CD14-positive monocyte (primary cell): Measurements from ENCODE around the gene LPCAT1. TPM values are rescaled to one million over a fixed set of nuclear protein-coding genes. Genes with fewer than 3 reads are reported as not detected.

Experiments
- DNase-seq, 3 donors: peaks; one replicate each; pipeline ENCODE4 v3.0.0-alpha.2; 2011 to 2022
- H2AFZ ChIP-seq: 2 replicates; pipeline ENCODE4 v1.6.0; 2012; ENCODE audit warnings: mild to moderate bottlenecking, low read depth, low read length, inconsistent platforms; ENCODE audit not compliant: insufficient read depth, poor library complexity, severe bottlenecking
- H3K27ac ChIP-seq, 2 donors: 1 replicate in 1 of 2; 2 replicates in 1 of 2; pipeline ENCODE4 v1.5.1; 2012 to 2013; ENCODE audit warnings: low read length in 2 of 2, control low read depth in 1 of 2, inconsistent platforms in 1 of 2, low read depth in 1 of 2, mild to moderate bottlenecking in 1 of 2
- H3K27me3 ChIP-seq, 2 donors: one replicate each; pipeline versions ENCODE4 v1.6.0 to v1.6.1; 2011 to 2013; ENCODE audit warnings: low read length in 2 of 2; ENCODE audit not compliant: control insufficient read depth in 2 of 2, insufficient read depth in 2 of 2
- H3K36me3 ChIP-seq, 2 donors: replicated peaks in 1 of 2; 1 replicate in 1 of 2; 2 replicates in 1 of 2; pipeline versions ENCODE4 v1.5.1 to v1.6.1; 2012 to 2013; ENCODE audit warnings: low read length in 2 of 2, control low read depth in 1 of 2, inconsistent platforms in 1 of 2, mild to moderate bottlenecking in 1 of 2; ENCODE audit not compliant: insufficient read depth in 2 of 2, control insufficient read depth in 1 of 2
- H3K4me1 ChIP-seq, 2 donors: 1 replicate in 1 of 2; 2 replicates in 1 of 2; pipeline versions ENCODE4 v1.5.1 to v1.6.1; 2012 to 2013; ENCODE audit warnings: low read length in 2 of 2, control low read depth in 1 of 2, inconsistent platforms in 1 of 2, mild to moderate bottlenecking in 1 of 2, moderate library complexity in 1 of 2; ENCODE audit not compliant: insufficient read depth in 2 of 2, control insufficient read depth in 1 of 2
- H3K4me2 ChIP-seq: replicated peaks from 2 replicates; pipeline ENCODE3; 2012; ENCODE audit warnings: low read length, moderate library complexity, mild to moderate bottlenecking; ENCODE audit not compliant: poor library complexity, severe bottlenecking; ENCODE audit errors: extremely low read depth
- H3K4me3 ChIP-seq, 3 experiments: fragments of 200-600 bp in 1 of 3; sonication (generic) in 1 of 3; replicated peaks in 1 of 3; 1 replicate in 2 of 3; 2 replicates in 1 of 3; pipeline ENCODE4 v1.5.1; 2011 to 2013; ENCODE audit warnings: low read length in 3 of 3, mild to moderate bottlenecking in 3 of 3, control low read depth in 2 of 3, low read depth in 2 of 3, inconsistent platforms in 1 of 3, moderate library complexity in 1 of 3
- H3K79me2 ChIP-seq: 2 replicates; pipeline ENCODE4 v1.6.0; 2012; ENCODE audit warnings: mild to moderate bottlenecking, control low read depth, inconsistent platforms, low read length, moderate library complexity; ENCODE audit not compliant: insufficient read depth
- H3K9ac ChIP-seq: 2 replicates; pipeline ENCODE4 v1.6.0; 2017; ENCODE audit warnings: low read length, mild to moderate bottlenecking; ENCODE audit not compliant: insufficient read depth, poor library complexity, severe bottlenecking
- H3K9me3 ChIP-seq, 2 donors: replicated peaks in 1 of 2; 1 replicate in 1 of 2; 2 replicates in 1 of 2; pipeline versions ENCODE4 v1.5.1 to v1.6.1; 2012 to 2013; ENCODE audit warnings: low read length in 2 of 2, control low read depth in 1 of 2; ENCODE audit not compliant: control insufficient read depth in 1 of 2, insufficient read depth in 1 of 2
- H4K20me1 ChIP-seq: 2 replicates; pipeline ENCODE4 v1.6.0; 2012; ENCODE audit warnings: mild to moderate bottlenecking, low read length, control low read depth, moderate library complexity; ENCODE audit not compliant: insufficient read depth
- H3K27ac Mint-ChIP-seq, 7 donors: one replicate each; pipeline ENCODE4 v1.8.0; 2020; ENCODE audit warnings: mild to moderate bottlenecking in 7 of 7, mixed read lengths in 7 of 7, moderate library complexity in 6 of 7, inconsistent platforms in 2 of 7
- H3K27me3 Mint-ChIP-seq, 3 donors: one replicate each; pipeline ENCODE4 v1.8.0; 2021 to 2022; ENCODE audit warnings: low read depth in 3 of 3, mild to moderate bottlenecking in 3 of 3, mixed read lengths in 3 of 3, moderate library complexity in 3 of 3, inconsistent platforms in 1 of 3
- H3K36me3 Mint-ChIP-seq, 2 donors: one replicate each; pipeline ENCODE4 v1.8.0; 2020; ENCODE audit warnings: mixed read lengths in 2 of 2, inconsistent platforms in 1 of 2, mild to moderate bottlenecking in 1 of 2
- H3K4me1 Mint-ChIP-seq: one replicate; pipeline ENCODE4 v1.8.0; 2020; ENCODE audit warnings: mild to moderate bottlenecking, mixed read lengths
- H3K4me3 Mint-ChIP-seq, 2 donors: one replicate each; pipeline ENCODE4 v1.8.0; 2020; ENCODE audit warnings: mild to moderate bottlenecking in 2 of 2, mixed read lengths in 2 of 2, moderate library complexity in 1 of 2
- H3K9me3 Mint-ChIP-seq, 7 donors: one replicate each; pipeline ENCODE4 v1.8.0; 2020 to 2022; ENCODE audit warnings: mixed read lengths in 7 of 7, mild to moderate bottlenecking in 6 of 7, moderate library complexity in 6 of 7, inconsistent platforms in 2 of 7
- CTCF ChIP-seq: fragments of 200-600 bp; IDR thresholded peaks from one replicate; pipeline ENCODE4 v1.8.0; 2022; ENCODE audit warnings: antibody characterized with exemption, mild to moderate bottlenecking
- whole genome bisulfite sequencing: methylation state at CpG from one replicate; pipeline ENCODE4 v1.1.5; 2013; ENCODE audit warnings: missing lambda C conversion rate; ENCODE audit not compliant: insufficient coverage; 5-methylcytosine and 5-hydroxymethylcytosine counted together
- intact Hi-C, 2 donors: fragments of 100-400 bp; cut with micrococcal nuclease; formaldehyde crosslinking; loops; one replicate each; pipeline versions ENCODE4 v1.15.0 to v1.15.1; 2023
- polyA plus RNA-seq, 3 donors: library from polyadenylated mRNA; depleted of rRNA in 1 of 3; unstranded in 2 of 3; stranded (reverse) in 1 of 3; fragments of 300-500 nt in 2 of 3; fragments of >200 nt in 1 of 3; fragmentation: Illumina TruSeq in 2 of 3; gene quantifications; 1 replicate in 2 of 3; 2 replicates in 1 of 3; pipeline ENCODE4 v1.2.3, GENCODE V29; 2012 to 2021

LPCAT1 gene
- polyA plus RNA-seq, 3 donors, result 34.1 to 53.9 (median 34.8) TPM

DNA sequence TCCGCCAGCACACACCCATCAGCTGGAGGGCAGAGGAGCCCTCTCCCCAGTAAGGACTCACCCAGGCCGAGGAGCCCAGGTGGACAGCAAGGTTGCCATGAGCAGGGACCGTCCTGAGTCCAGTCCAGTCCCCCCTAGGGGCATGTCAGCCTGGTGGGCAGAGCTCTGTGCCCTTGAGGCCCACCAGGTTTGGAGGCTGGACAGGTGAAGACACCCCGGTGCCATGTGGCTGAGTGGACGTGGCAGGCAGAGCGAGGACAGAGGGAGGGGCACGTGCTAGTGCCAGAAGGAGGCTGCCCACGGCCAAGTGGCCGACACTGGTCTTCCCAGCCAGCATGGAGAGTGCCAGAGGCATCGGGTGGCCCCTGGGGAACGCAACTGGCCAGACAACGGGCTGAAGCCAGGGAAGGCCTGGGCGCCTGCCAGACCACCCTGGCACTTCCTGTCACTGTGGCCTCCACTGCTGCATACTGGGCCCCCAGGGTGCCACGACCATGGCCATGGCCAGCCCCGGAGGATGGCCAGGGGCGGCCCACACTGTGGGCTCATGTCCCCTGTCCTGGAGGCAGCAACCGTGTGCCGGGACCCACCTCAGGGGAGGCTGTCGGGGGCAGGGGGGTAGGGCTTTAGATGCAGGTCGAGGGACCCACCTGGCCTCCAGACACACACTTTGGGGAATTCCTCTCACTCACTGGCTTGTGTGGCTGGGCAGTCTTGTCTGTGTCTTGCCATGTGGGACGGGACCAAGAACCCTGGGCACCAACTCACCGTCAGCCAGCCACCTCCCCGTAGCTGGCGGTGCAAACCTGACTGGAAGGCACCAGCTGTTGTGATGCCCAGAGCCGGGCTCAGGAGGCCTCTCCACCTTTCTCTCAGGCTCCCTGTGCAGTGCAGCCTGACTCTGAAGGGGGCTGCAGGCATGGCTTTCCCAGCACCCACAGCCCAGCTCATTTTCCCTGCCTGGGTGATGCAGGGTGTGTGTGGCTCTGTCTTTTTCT, 42.3 kb upstream of the LPCAT1 start:
- no peak overlapping the region for H3K9ac ChIP-seq
- DNase-seq, result no peak
- no peaks in the 10 kb centered on the region for H4K20me1 ChIP-seq
- no peak overlapping the region for H2AFZ ChIP-seq
- H3K9me3 Mint-ChIP-seq, result peaks cover 10 to 20% (median 15%) of the 10 kb centered on the region in 7 donors
- H3K4me2 ChIP-seq, result no peak overlapping the region
- intact Hi-C loops, result loop anchor here (2.0 to 10.0 kb wide), 3 partner anchors 34 to 91 kb away; no protein-coding TSS in a partner anchor
- H3K27me3 ChIP-seq, result no peaks in the 10 kb centered on the region
- H3K9me3 ChIP-seq, result peaks cover 5 to 15% of the 10 kb centered on the region in 2 donors
- peaks cover 15 to 23% of the 10 kb centered on the region in 2 donors for H3K36me3 Mint-ChIP-seq
- no peak overlapping the region for H3K4me3 Mint-ChIP-seq
- peak overlapping the region in 5 of 7 donors; percentile 11 to 74 (median 49) for H3K27ac Mint-ChIP-seq
- H3K27ac ChIP-seq, result no peak overlapping the region
- no peak for TF ChIP-seq CTCF
- H3K27me3 Mint-ChIP-seq, result peaks cover 2 to 8% (median 4%) of the 10 kb centered on the region in 3 donors
- no peak overlapping the region for H3K4me3 ChIP-seq
- peaks cover 41% of the 10 kb centered on the region for H3K4me1 Mint-ChIP-seq
- H3K4me1 ChIP-seq, result peaks cover 30 to 34% of the 10 kb centered on the region in 2 donors
- 87% methylated on average over 21 of the region's 25 CpGs for WGBS
- H3K79me2 ChIP-seq, result no peaks in the 10 kb centered on the region
- no peaks in the 10 kb centered on the region for H3K36me3 ChIP-seq

DNA sequence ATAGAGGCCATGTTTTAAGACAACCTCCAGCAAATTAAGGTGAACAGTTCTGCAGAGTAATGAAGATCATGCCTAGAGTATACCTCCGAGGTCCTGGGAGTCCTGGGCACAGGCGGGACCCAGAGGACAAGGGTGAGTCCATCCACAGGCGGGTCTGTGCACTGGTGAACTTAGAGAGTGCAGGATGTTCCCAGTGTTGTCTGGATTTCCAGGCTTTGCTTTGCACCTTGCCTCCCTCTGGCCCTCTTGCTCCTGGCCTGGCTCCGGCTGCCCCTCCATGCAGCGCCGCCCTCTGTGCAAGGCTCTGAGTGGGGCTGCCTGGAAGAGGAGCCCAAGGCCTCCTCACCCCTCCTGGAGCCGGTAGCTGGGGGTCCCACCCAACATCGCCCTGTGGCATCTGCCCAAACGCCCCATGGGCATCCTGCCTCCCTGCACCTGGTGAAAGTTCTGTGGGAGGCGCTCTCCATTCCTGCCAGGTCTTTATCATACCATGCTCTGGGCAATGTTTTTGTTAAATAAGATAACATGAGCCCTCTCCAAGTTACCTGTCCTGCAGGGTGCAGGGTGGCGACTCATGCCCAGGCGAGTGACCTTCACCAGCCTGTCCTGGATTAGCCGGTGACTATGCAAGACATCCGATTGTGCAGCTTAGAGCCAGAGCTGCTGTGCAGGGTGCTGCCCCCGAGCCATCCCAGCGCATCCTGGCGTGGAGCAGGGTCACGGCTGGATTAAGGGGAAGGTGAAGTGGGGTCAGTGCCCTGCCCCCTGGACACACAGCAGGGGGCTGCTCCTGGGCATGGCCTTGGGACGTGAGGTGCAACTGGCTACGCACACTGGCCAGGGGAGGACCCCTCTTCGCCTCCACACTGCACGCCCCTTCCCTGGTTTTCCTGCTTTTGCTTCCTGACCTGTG, 41.3 kb upstream of the LPCAT1 start:
- H3K27me3 Mint-ChIP-seq, result peaks cover 2 to 8% (median 4%) of the 10 kb centered on the region in 3 donors

More for the DNA sequence above, 41.3 kb upstream of the LPCAT1 start:
- Mint-ChIP-seq H3K27ac (peak overlapping the region in 6 of 7 donors; percentile 60 to 94 (median 90)), H3K9me3 (peaks cover 18 to 25% (median 19%) of the 10 kb centered on the region in 7 donors), H3K4me3 (peak overlapping the region in 1 of 2 donors; percentile 7), H3K4me1 (peaks cover 41% of the 10 kb centered on the region), H3K36me3 (peaks cover 17 to 20% of the 10 kb centered on the region in 2 donors)
- 94% methylated on average over 19 of the region's 22 CpGs for WGBS
- no peak overlapping the region for H3K4me3 ChIP-seq
- no peaks in the 10 kb centered on the region for H3K79me2 ChIP-seq
- no peak for DNase-seq
- intact Hi-C loops, result loop anchor here (2.0 to 10.0 kb wide), 5 partner anchors 33 to 90 kb away; no protein-coding TSS in a partner anchor
- no peak overlapping the region for H3K9ac ChIP-seq
- H4K20me1 ChIP-seq, result no peaks in the 10 kb centered on the region
- TF ChIP-seq CTCF, result no peak
- H3K4me1 ChIP-seq, result peaks cover 30 to 34% of the 10 kb centered on the region in 2 donors
- no peaks in the 10 kb centered on the region for H3K36me3 ChIP-seq
- peak overlapping the region in 1 of 2 donors; percentile 64 for H3K27ac ChIP-seq
- peak overlapping the region; percentile 19 for H3K4me2 ChIP-seq
- H3K27me3 ChIP-seq, result no peaks in the 10 kb centered on the region
- peaks cover 14 to 15% of the 10 kb centered on the region in 2 donors for H3K9me3 ChIP-seq
- no peak overlapping the region for H2AFZ ChIP-seq
